ENCODE results near the gene PAQR7. TPM values are rescaled to one million over a fixed set of nuclear protein-coding genes. Genes with fewer than 3 reads are reported as not detected.

Gene PAQR7
- total RNA-seq, 1 donor from 2014 or later, result 8.6 TPM

- FAIRE-seq (no peak), DNase-seq (ENCODE audit: low spot score in 2 of 2) (no peak)
These were observed 1.2 kb upstream of the PAQR7 start for GRCh38 chr1:25876693-25877077.

DNA sequence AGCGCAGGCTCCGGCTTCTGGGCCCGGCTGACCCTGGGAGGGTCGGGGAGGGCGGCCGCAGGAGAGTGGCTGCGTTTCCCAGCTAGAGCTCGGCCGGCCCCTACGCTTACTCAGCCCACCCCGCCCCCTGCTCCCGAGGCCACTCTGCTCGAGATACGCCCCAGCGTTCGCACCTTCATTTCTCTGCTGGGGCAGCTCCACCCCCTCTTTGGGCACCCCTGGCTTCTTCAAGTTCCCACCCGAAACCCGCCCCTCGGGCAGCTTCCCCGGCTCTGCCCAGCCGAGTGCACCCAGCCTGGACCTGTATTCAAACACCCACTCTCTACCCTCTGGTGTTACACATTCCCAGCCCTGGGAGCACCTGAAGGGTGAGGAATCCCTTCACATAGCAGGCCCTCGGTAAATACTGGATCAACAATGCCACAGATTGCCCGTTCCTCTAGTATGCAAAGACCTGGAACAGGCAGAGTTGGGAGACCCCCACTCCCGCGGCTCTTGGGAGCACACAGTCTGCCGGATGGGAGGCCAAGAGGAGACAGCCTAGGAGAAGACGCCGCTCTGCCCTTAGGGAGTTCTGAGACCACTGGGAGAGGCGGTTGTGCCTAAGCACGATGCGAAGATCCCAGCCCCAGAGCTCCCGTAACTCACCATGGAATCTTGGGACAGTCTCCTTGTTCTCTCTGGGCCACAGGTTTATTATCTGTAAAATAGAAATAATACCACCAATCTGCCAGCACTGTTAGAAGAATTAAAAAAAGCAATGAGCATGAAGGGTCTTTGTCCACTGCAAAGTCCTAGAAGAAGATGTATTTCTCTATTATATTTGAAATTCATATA lies 566 bp upstream of the PAQR7 start:
- FAIRE-seq (no peak), DNase-seq (ENCODE audit: low spot score in 2 of 2) (no peak)

- no peak for FAIRE-seq
- DNase-seq (ENCODE audit: low spot score in 2 of 2), result no peak
These were observed 814 bp downstream of the PAQR7 start for GRCh38 chr1:25874635-25875153.

GRCh38 chr1:25874209-25874608 lies 1.3 kb downstream of the PAQR7 start:
- FAIRE-seq (no peak), DNase-seq (ENCODE audit: low spot score in 2 of 2) (no peak)

DNA sequence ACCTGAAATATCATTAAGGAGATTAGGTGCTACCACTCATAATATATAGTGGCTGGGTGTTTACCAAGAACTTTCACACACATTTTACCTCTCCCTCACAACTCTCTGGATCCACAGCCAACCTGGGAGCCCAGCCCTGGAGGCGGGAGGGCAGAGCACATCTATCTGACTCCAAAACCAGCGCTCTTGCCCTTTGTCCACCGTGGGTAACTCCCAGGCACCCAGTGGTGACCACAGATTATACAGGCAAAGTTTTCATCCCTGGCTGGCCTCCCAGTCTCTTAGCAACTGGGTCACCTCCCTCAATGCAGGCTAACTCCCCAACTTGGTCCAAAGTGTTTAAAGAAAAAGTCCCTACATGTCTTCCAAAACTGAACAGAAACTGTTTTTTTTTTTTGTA lies 2.4 kb downstream of the PAQR7 start:
- DNase-seq (ENCODE audit: low spot score in 2 of 2) (no peak), FAIRE-seq (no peak)

GRCh38 chr1:25872713-25873112 lies 2.8 kb downstream of the PAQR7 start:
- FAIRE-seq (no peak), DNase-seq (ENCODE audit: low spot score in 2 of 2) (no peak)

DNA sequence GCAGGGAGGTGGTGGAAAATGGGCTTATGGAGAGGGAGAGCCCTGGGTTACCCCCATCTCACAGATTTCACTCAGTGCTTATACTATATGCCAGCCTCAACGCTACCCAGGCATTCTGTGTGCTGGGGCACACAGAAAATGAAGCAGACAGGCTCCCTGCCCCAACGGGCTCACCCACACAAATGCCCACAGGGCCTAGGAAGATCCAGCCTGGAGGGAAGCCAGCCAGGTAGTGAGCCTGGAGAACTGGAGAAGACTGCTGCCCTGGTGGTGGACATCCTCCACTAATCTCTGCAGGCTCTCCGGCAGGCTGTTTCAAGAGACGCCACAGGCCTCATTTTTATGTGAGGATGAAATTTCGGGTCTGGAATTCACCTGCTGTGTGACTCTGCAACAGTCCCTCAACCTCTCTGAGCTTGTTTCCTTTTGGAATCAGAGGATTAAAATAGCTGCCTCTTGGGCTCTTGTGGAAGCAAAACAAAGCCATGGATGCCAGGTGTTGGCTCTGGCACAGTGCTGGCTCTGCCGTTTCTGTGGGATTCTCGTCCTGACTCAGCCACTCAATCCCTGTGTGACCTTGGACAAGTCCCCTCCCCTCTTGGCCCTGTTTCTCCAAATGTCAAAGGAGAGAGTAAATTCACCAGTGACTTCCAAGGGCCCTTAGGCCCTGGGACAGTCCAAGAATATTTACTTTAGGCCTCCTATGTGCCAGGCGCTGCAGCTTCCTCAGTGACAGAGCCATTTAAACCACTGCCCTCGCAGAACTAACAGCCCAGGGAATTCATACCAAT lies 3.6 kb downstream of the PAQR7 start:
- DNase-seq (ENCODE audit: low spot score in 2 of 2) (no peak), FAIRE-seq (no peak)

DNA sequence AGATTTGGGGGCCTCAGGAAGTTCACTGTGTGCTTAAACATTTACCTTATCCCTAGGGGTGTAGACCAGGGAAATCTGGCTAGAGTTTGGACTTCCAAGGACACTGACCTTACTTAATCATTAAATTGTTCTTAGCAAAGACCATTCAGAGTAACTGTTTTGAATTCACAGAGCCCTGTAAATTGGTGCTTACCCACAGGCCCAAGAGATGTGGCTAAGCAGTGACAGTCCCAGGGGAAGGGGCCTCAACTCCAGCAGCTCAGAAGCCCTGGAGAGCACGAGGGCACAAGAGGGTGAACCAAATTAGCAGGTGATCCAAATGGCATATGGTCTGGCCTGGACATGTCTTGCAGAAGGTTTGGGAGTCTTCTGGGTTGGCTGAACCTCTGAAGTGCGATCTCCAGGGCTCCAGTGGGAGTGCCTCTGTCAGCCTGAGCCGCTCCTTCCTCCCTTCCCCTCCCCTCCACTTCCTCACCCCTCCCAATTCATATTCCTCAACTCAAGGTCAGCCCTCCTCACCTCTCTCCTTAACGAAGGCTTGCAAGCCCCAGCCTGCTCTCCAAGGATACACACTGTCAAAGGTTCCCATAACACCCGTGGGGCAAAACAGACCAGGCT lies 4.3 kb downstream of the PAQR7 start:
- FAIRE-seq, result no peak
- no peak for DNase-seq (ENCODE audit: low spot score in 2 of 2)

- FAIRE-seq (no peak), DNase-seq (ENCODE audit: low spot score in 2 of 2) (no peak)
These were observed 4.9 kb downstream of the PAQR7 start for GRCh38 chr1:25870614-25871013.

GRCh38 chr1:25869909-25870606 lies 5.5 kb downstream of the PAQR7 start:
- FAIRE-seq (no peak), DNase-seq (ENCODE audit: low spot score in 2 of 2) (no peak)

DNA sequence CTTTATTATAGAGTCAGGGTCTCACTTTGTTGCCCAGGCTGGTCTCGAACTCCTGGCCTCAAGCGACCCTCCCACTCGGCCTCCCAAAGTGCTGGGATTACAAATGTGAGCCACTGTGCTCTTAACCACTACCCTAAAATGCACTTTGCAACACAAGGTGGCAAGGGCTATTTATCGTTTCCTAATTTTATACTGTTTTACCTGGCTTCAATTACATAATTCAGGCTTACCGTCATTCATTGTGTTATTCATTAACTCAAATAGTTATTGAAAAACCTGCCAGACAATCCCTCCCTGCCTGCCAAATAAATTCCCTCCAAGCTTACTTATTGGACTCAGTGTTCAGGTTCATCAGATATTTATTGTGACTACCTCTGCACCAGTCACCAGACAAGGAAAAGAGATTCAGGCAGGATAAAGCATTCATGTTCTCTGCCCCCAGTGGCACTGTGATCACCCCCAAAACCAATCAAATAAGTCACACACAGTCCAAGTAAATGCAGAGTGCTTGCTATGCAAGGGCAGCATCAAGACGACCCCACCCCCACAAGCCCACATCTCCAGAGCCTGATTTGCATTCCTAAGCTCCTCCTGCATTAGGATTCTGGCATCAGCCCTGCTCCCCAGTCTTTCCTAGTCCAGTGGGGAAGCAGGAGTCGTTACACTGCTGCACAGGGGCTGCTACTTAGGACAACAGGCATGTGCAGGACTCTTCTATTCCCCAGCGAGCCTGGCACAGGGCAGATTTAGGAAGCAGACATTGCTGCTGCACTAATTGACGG lies 8.1 kb downstream of the PAQR7 start:
- FAIRE-seq (no peak), DNase-seq (ENCODE audit: low spot score in 2 of 2) (no peak)

- no peak for FAIRE-seq
These were observed 9.2 kb downstream of the PAQR7 start for GRCh38 chr1:25866288-25866687.

GRCh38 chr1:25864434-25864833 lies 11.1 kb downstream of the PAQR7 start:
- no peak for FAIRE-seq
- no peak for DNase-seq (ENCODE audit: low spot score in 2 of 2)

More at GRCh38 chr1:25866288-25866687, 9.2 kb downstream of the PAQR7 start:
- DNase-seq (ENCODE audit: low spot score in 2 of 2), result no peak

GRCh38 chr1:25863486-25864262 lies 11.8 kb downstream of the PAQR7 start:
- no peak for DNase-seq (ENCODE audit: low spot score in 2 of 2)
- FAIRE-seq, result no peak

DNA sequence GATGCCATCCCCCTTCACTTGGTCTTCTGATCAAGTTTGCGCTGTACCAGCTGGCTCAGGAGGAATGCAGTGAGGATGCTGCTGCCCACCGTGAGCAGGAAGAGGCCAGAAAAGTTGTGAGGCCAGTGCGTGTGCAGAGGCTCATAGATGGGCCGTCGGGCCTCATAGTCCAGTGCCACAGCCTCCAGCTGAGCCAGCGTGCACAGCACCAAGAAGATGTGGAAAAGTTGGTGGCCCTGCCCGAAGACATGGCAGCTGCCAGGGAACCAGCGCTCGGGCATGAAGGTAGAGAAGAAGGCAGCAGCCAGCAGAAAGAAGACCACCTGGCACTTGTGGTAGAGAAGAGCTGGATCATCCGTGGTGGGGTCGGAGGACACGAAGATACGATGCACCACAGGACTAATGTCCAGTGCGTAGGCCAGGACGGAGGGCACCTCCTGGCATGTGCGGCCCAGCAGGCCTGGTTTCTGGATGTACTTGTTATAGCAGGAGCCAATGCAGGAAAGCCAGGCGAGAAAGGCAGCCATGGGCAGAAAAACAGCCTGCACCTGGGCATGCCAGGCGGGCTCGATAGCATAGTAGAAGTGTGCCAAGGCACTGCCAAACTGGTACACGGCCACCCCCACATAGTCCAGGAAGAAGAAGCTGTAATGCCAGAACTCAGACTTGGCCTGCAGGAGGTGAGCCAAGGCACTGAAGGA lies 12.6 kb downstream of the PAQR7 start:
- DNase-seq (ENCODE audit: low spot score in 2 of 2), result no peak
- no peak for FAIRE-seq

DNA sequence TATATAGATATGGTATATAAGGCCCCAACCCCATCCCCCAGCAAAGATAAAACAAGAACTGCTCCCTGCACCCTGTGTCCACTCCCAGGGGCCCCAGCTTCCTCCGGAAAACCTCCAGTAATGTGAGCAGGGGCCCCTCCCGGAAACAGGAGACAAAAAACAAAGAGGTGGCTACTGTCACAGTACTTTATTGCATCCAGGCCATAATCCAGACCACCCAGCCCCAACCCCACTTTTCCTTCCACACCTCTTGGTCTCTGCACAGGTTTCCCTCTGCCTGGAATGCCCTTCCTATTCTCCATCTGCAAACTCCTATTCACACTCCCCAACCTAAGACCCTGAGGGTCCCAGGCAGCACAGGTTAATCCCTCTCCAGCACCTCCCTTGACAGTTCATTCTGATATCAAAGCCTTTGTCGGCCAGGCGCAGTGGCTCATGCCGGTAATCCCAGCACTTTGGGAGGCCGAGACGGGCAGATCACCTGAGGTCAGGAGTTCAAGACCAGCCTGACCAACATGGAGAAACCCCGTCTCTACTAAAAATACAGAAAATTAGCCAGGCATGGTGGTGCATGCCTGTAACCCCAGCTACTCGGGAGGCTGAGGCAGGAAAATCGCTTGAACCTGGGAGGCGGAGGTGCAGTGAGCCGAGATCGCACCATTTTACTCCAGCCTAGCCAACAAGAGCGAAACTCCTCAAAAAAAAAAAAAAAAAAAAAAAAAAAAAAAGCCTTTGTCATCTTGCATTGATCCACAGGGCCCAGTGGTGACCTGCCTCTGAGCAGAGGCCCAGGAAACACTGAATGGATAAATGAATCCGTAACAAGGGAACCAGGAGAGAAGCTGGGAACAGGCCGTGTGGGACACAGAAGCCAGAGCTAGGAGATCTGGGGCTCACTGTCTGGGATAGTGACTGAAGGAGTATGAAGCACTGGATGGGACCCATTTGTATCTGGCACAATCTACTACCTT lies 13.9 kb downstream of the PAQR7 start:
- no peak for FAIRE-seq
- no peak for DNase-seq (ENCODE audit: low spot score in 2 of 2)

Measured in frontal cortex (tissue), 4 donors.